B cell (primary cell): ENCODE data around the gene MORN1. TPM values are rescaled to one million over a fixed set of nuclear protein-coding genes. Genes with fewer than 3 reads are reported as not detected.
"Not testable (repeated sequence)": the region's sequence is repeated elsewhere in the genome, so short reads cannot be mapped to it uniquely, and the experiment has no call there.

Experiments
- ATAC-seq: fragments of 200-7000 bp; cut with Tn5 transposase; one replicate; pipeline ENCODE4 v1.10.0; 2021; ENCODE audit warnings: low read depth, mild to moderate bottlenecking, moderate number of reproducible peaks, moderate library complexity
- CTCF ChIA-PET: fragments of 350-600 bp; sonication (Branson Sonifier 250); formaldehyde crosslinking; loops from one replicate; lab custom pipeline; 2021; ENCODE audit warnings: antibody characterized with exemption, inconsistent platforms; lab: Charles Lee
- POLR2A ChIA-PET: fragments of 350-600 bp; sonication (Branson Sonifier 250); formaldehyde crosslinking; loops from one replicate; lab custom pipeline; 2021; ENCODE audit warnings: antibody characterized with exemption; lab: Charles Lee
- DNase-seq: peaks from one replicate; pipeline ENCODE4 v3.0.0; 2013
- H2AFZ ChIP-seq: 2 replicates; pipeline ENCODE4 v1.6.1; 2012; ENCODE audit warnings: mild to moderate bottlenecking, low read depth, low read length; ENCODE audit not compliant: insufficient read depth, poor library complexity, severe bottlenecking
- H3K27ac ChIP-seq, 2 donors: 1 replicate in 1 of 2; 2 replicates in 1 of 2; pipeline ENCODE4 v1.5.1; 2012 to 2013; ENCODE audit warnings: low read length in 2 of 2, mild to moderate bottlenecking in 2 of 2, moderate library complexity in 1 of 2
- H3K27me3 ChIP-seq, 4 experiments: fragments of 200-600 bp in 1 of 4; sonication (generic) in 1 of 4; replicated peaks in 1 of 4; 1 replicate in 2 of 4; 2 replicates in 2 of 4; pipeline versions ENCODE4 v1.6.1 to v1.7.0; 2013 to 2016; ENCODE audit warnings: low read length in 3 of 4, mild to moderate bottlenecking in 2 of 4, mixed read lengths in 1 of 4, moderate library complexity in 1 of 4; ENCODE audit not compliant: insufficient read depth in 4 of 4, control insufficient read depth in 3 of 4; ENCODE audit errors: control extremely low read depth in 1 of 4
- H3K36me3 ChIP-seq, 2 experiments: replicated peaks in 1 of 2; 1 replicate in 1 of 2; 2 replicates in 1 of 2; pipeline versions ENCODE4 v1.6.1 to v1.7.1; 2013; ENCODE audit warnings: low read length in 1 of 2; ENCODE audit not compliant: insufficient read depth in 2 of 2, control insufficient read depth in 1 of 2; ENCODE audit errors: control extremely low read depth in 1 of 2, extremely low read depth in 1 of 2
- H3K4me1 ChIP-seq, 2 donors: fragments of 200-600 bp in 1 of 2; sonication (generic) in 1 of 2; 1 replicate in 1 of 2; 2 replicates in 1 of 2; pipeline versions ENCODE4 v1.5.1 to v1.6.1; 2013 to 2017; ENCODE audit warnings: low read length in 2 of 2; ENCODE audit not compliant: control insufficient read depth in 2 of 2, insufficient read depth in 2 of 2
- H3K4me2 ChIP-seq: replicated peaks from 2 replicates; pipeline ENCODE3; 2012; ENCODE audit warnings: mild to moderate bottlenecking, low read depth, low read length; ENCODE audit not compliant: poor library complexity, severe bottlenecking
- H3K4me3 ChIP-seq, 5 experiments: fragments of 200-600 bp in 1 of 5; sonication (generic) in 1 of 5; 1 replicate in 3 of 5; 2 replicates in 2 of 5; pipeline versions ENCODE4 v1.5.1 to v1.7.0; 2011 to 2016; ENCODE audit warnings: low read length in 4 of 5, mild to moderate bottlenecking in 4 of 5, low read depth in 2 of 5, control low read depth in 1 of 5, moderate library complexity in 1 of 5; ENCODE audit not compliant: insufficient read depth in 1 of 5; ENCODE audit errors: control extremely low read depth in 1 of 5, extremely low read depth in 1 of 5
- H3K79me2 ChIP-seq: fragments of 200-600 bp; sonication (generic); one replicate; pipeline ENCODE4 v1.6.0; 2016; ENCODE audit warnings: low read length; ENCODE audit not compliant: control insufficient read depth, insufficient read depth
- H3K9ac ChIP-seq: fragments of 200-600 bp; sonication (generic); 2 replicates; pipeline ENCODE4 v1.6.1; 2017; ENCODE audit warnings: mild to moderate bottlenecking, low read length, moderate library complexity
- H3K9me3 ChIP-seq, 3 donors: one replicate each; pipeline versions ENCODE4 v1.6.1 to v1.7.1; 2013; ENCODE audit warnings: low read length in 2 of 3; ENCODE audit not compliant: control insufficient read depth in 2 of 3, insufficient read depth in 1 of 3; ENCODE audit errors: control extremely low read depth in 1 of 3
- H4K20me1 ChIP-seq: 2 replicates; pipeline ENCODE4 v1.6.0; 2012; ENCODE audit warnings: mild to moderate bottlenecking, low read length; ENCODE audit not compliant: insufficient read depth, control insufficient read depth, poor library complexity, severe bottlenecking
- H3K27ac Mint-ChIP-seq: one replicate; pipeline ENCODE4 v1.8.0; 2021; ENCODE audit warnings: mixed read lengths
- H3K27me3 Mint-ChIP-seq: one replicate; pipeline ENCODE4 v1.8.0; 2021; ENCODE audit warnings: mixed read lengths
- H3K4me1 Mint-ChIP-seq: one replicate; pipeline ENCODE4 v1.8.0; 2021; ENCODE audit warnings: mixed read lengths
- H3K4me3 Mint-ChIP-seq: one replicate; pipeline ENCODE4 v1.8.0; 2021; ENCODE audit warnings: mixed read lengths
- H3K9me3 Mint-ChIP-seq: one replicate; pipeline ENCODE4 v1.8.0; 2022; ENCODE audit warnings: mixed read lengths; ENCODE audit not compliant: insufficient read depth
- WGBS: methylation state at CpG from one replicate; pipeline ENCODE4 v1.1.5; 2013; ENCODE audit warnings: missing lambda C conversion rate; ENCODE audit not compliant: insufficient coverage; 5-methylcytosine and 5-hydroxymethylcytosine counted together
- intact Hi-C: fragments of 100-400 bp; cut with micrococcal nuclease; formaldehyde crosslinking; loops from one replicate; pipeline ENCODE4 v1.10.0; 2022
- polyA plus RNA-seq: library from polyadenylated mRNA; depleted of rRNA; stranded (reverse); fragments of >200 nt; gene quantifications from 2 replicates; pipeline ENCODE4 v1.2.3, GENCODE V29; 2012
- total RNA-seq, 2 donors: library from RNA; stranded (reverse); fragments of 120-200 nt in 1 of 2; gene quantifications; 1 replicate in 1 of 2; 2 replicates in 1 of 2; pipeline versions ENCODE4 v1.2.3 to v1.2.4, GENCODE V29; 2013 to 2022
- TF ChIP-seq, protein P1 (sequence below): fragments of 200-600 bp; IDR thresholded peaks from one replicate; pipeline ENCODE4 v1.8.0; 2022; ENCODE audit warnings: antibody characterized with exemption, mild to moderate bottlenecking

The MORN1 gene
- total and polyA plus RNA-seq, 2 donors (not counting 1 experiment from before 2014, with no cell fraction given), result 10.2 to 32.6 TPM

DNA sequence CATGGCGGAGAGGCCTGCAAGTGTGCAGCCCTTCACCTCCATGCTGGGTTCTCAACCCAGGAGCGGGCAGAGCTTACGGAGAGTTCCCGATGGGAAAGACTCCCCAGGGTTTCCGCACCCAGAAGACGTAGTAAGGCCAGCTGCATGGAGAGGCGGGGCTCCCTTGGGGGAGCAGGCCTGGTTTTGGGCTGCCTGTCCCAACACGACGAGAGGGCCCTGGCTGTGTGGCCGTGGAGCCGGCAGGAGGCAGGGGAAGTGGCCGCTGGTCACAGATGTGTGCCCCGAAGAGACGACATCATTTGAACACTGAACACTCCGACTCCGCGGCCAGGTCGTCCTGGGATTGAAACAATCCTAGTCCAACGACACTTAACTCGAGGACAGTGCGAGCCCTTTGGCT lies 57.0 kb downstream of the MORN1 start:
- TF ChIP-seq, protein P1, sequence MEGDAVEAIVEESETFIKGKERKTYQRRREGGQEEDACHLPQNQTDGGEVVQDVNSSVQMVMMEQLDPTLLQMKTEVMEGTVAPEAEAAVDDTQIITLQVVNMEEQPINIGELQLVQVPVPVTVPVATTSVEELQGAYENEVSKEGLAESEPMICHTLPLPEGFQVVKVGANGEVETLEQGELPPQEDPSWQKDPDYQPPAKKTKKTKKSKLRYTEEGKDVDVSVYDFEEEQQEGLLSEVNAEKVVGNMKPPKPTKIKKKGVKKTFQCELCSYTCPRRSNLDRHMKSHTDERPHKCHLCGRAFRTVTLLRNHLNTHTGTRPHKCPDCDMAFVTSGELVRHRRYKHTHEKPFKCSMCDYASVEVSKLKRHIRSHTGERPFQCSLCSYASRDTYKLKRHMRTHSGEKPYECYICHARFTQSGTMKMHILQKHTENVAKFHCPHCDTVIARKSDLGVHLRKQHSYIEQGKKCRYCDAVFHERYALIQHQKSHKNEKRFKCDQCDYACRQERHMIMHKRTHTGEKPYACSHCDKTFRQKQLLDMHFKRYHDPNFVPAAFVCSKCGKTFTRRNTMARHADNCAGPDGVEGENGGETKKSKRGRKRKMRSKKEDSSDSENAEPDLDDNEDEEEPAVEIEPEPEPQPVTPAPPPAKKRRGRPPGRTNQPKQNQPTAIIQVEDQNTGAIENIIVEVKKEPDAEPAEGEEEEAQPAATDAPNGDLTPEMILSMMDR, result no peak
- Mint-ChIP-seq H3K27me3 (no peaks in the 10 kb centered on the region), H3K4me1 (no peaks in the 10 kb centered on the region), H3K4me3 (no peak overlapping the region), H3K9me3 (no peaks in the 10 kb centered on the region), H3K27ac (no peak overlapping the region)
- Histone ChIP-seq H3K9me3 (no peaks in the 10 kb centered on the region), H3K4me2 (no peak overlapping the region), H3K4me1 (no peaks in the 10 kb centered on the region), H3K27me3 (no peaks in the 10 kb centered on the region), H4K20me1 (no peaks in the 10 kb centered on the region), H3K9ac (no peak overlapping the region), H2AFZ (no peak overlapping the region), H3K27ac (no peak overlapping the region), H3K79me2 (no peaks in the 10 kb centered on the region), H3K36me3 (no peaks in the 10 kb centered on the region), H3K4me3 (no peak overlapping the region)
- no peak for ATAC-seq
- no peak for DNase-seq
- WGBS, result 93% methylated on average over 21 of the region's 21 CpGs
- POLR2A ChIA-PET, result no interaction called here
- intact Hi-C loops, result no loop called here
- CTCF ChIA-PET, result no interaction called here

DNA sequence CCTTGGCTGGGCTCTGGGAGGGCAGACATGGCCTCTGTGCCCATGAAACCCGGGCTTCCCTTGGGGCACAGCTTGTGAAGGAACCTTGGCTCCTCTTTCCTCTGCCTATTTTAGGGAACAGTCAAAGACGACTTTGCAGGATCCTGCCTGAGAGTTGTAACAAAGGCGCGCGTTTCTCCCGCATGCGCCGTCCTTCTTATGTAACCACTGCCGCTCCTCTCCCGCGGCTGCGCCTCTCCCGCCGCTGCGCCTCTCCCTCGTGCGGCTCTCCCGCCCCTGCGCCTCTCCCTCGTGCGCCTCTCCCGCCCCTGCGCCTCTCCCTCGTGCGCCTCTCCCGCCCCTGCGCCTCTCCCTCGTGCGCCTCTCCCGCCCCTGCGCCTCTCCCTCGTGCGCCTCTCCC lies 59.8 kb downstream of the MORN1 start:
- H3K9me3 Mint-ChIP-seq, POLR2A ChIA-PET, H3K4me3 Mint-ChIP-seq, H3K36me3 ChIP-seq, intact Hi-C loops, H3K27me3 ChIP-seq, H3K9me3 ChIP-seq, H2AFZ ChIP-seq, H3K9ac ChIP-seq, H3K27ac ChIP-seq, CTCF ChIA-PET, H3K27me3 Mint-ChIP-seq, H3K79me2 ChIP-seq, H3K4me3 ChIP-seq, H3K27ac Mint-ChIP-seq, ATAC-seq, H4K20me1 ChIP-seq, H3K4me2 ChIP-seq, H3K4me1 Mint-ChIP-seq, H3K4me1 ChIP-seq, DNase-seq: not testable (repeated sequence)
- WGBS, result 85% methylated on average over 7 of the region's 33 CpGs
